ENCODE measurements around the gene FAIM2. TPM values are rescaled to one million over a fixed set of nuclear protein-coding genes. Genes with fewer than 3 reads are reported as not detected.

The FAIM2 gene
- total and polyA plus RNA-seq, 7 donors: 1.2 to 12.8 (median 6.1) TPM; not detected in 1

DNA sequence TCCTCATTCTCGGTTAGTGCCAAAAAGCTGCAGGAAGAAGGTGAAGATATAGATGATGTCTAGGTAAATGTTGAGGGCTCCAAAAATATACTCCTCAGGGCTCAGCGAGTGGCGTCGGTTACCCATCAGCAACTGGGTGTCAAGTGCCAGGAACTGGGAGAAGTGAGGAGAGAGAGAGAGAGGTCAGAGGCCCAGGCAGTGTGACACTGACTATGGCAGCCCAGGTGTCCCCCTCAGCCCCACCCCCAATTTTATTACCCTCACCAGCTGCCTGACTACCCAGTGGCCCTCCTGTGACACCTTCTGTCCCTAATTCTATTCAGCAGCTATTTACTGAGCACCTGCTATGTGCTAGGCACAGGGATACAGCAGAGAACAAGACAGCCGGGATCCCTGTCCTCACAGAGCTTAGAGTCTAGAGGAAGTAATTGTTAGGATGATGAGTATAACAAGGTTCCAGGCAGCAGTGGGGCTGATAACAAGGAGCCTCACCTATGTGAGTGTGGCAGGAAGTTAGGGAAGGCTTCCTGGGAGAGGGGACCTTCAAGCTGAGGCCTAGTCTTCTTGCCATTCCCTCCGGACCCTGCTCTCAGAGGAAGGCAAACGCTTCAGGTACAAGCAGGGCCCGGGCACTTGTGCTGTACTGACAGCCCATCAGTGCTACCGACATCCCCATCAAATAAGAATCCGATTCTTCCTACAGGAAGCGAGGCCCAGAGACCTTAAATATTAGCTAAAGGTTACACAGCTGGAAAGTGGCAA lies 33.0 kb downstream of the FAIM2 start:
- 92 to 94% methylated on average over 11 of the region's 11 CpGs for WGBS, 2 donors
- no peak overlapping the region for H3K4me3 ChIP-seq
- DNase-seq: no peak
- H3K27ac ChIP-seq: no peak overlapping the region
- H3K27me3 ChIP-seq: peaks cover 0 to 4% (median 0%) of the 10 kb centered on the region in 3 donors
- peaks cover 0 to 29% (median 27%) of the 10 kb centered on the region in 4 donors for H3K4me1 ChIP-seq
- intact Hi-C loops (cut with DNase I): no loop called here
- no peaks in the 10 kb centered on the region for H3K9me3 ChIP-seq
- no peaks in the 10 kb centered on the region for H3K36me3 ChIP-seq
- TF ChIP-seq POLR2AphosphoS5 (IDR thresholded peaks at IDR 0.05) (no peak), CTCF (IDR thresholded peaks at IDR 0.05) (no peak), EP300 (IDR thresholded peaks at IDR 0.05) (no peak), POLR2A (IDR thresholded peaks at IDR 0.05) (no peak)

GRCh38 chr12:49869816-49870500 lies 33.7 kb downstream of the FAIM2 start:
- Histone ChIP-seq H3K36me3 (no peaks in the 10 kb centered on the region), H3K4me3 (no peak overlapping the region), H3K27ac (peak overlapping the region; percentile 49 to 62 (median 56)), H3K4me1 (peaks cover 0 to 29% (median 27%) of the 10 kb centered on the region in 4 donors), H3K27me3 (peaks cover 0 to 4% (median 0%) of the 10 kb centered on the region in 3 donors), H3K9me3 (no peaks in the 10 kb centered on the region)
- TF ChIP-seq EP300 (IDR thresholded peaks at IDR 0.05) (no peak), POLR2AphosphoS5 (IDR thresholded peaks at IDR 0.05) (no peak), POLR2A (IDR thresholded peaks at IDR 0.05) (no peak), CTCF (IDR thresholded peaks at IDR 0.05) (no peak)
- whole genome bisulfite sequencing, 2 donors: 93 to 94% methylated on average over 14 of the region's 14 CpGs
- DNase-seq: no peak
- intact Hi-C loops (cut with DNase I): loop anchor here (5.0 to 10.0 kb wide), 3 partner anchors 77 to 205 kb away; no protein-coding TSS in a partner anchor

DNA sequence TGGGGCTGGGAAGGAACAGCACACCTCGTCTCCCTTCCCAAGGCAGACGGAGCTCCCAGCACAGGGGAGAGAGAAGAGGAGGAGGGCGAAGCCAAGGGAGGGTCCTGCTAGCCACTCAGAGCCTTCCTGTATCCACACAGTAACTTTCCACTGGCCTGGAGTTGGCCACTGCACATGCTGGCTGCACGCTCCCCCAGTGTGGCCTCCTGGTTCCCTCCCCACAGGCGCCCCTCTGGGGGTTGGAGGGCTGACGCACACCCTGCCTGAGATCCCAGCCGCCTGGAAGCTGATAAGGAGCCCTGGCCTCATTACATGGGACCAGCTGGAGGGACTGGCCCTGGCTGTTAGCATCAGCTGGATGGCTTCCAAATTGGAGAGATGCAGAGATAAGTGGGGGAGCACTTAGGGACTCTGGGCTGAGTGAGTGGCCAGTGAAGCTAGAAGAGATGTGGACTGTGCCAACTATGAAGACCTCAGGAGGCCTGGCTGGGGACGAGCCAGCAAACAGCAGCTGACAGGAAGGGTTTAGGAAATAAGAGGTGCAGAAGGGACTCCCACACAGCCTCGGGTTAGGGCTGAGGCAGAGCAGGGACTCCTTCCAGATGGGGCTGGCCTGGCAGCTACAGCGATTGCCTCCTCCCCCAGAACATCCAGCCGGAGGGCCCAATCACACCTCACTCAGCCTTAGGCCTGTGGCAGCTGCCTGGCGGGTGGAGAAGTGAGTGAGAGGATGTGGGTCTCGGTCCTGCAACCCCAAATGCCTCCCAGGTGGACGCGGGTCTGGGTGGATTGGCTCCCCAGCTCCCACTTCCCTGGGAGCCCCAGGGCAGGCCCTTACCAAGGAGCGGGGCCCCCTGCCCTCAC lies 34.5 kb downstream of the FAIM2 start:
- Histone ChIP-seq H3K36me3 (no peaks in the 10 kb centered on the region), H3K4me1 (peaks cover 0 to 29% (median 27%) of the 10 kb centered on the region in 4 donors), H3K4me3 (no peak overlapping the region), H3K27me3 (peaks cover 0 to 4% (median 0%) of the 10 kb centered on the region in 3 donors), H3K27ac (peak overlapping the region; percentile 49 to 62 (median 56)), H3K9me3 (no peaks in the 10 kb centered on the region)
- peak; percentile 96 for DNase-seq
- intact Hi-C loops (cut with DNase I): loop anchor here (5.0 to 10.0 kb wide), 3 partner anchors 78 to 206 kb away; no protein-coding TSS in a partner anchor
- WGBS, 2 donors: 49 to 55% methylated on average over 16 of the region's 16 CpGs
- TF ChIP-seq EP300 (IDR thresholded peaks at IDR 0.05) (no peak), POLR2A (IDR thresholded peaks at IDR 0.05) (no peak), POLR2AphosphoS5 (IDR thresholded peaks at IDR 0.05) (peak in 3 of 4 donors; percentile 44 to 56 (median 54))

GRCh38 chr12:49868449-49868848 lies 35.3 kb downstream of the FAIM2 start:
- peaks cover 0 to 29% (median 27%) of the 10 kb centered on the region in 4 donors for H3K4me1 ChIP-seq
- DNase-seq: peak; percentile 77

More at GRCh38 chr12:49868449-49868848, 35.3 kb downstream of the FAIM2 start:
- Histone ChIP-seq H3K9me3 (no peaks in the 10 kb centered on the region), H3K36me3 (no peaks in the 10 kb centered on the region), H3K27ac (peak overlapping the region; percentile 49 to 62 (median 56)), H3K4me3 (no peak overlapping the region), H3K27me3 (peaks cover 0 to 4% (median 0%) of the 10 kb centered on the region in 3 donors)
- TF ChIP-seq POLR2A (IDR thresholded peaks at IDR 0.05) (no peak), CTCF (IDR thresholded peaks at IDR 0.05) (no peak), POLR2AphosphoS5 (IDR thresholded peaks at IDR 0.05) (no peak), EP300 (IDR thresholded peaks at IDR 0.05) (no peak)
- intact Hi-C loops (cut with DNase I): loop anchor here (5.0 to 10.0 kb wide), 3 partner anchors 79 to 206 kb away; no protein-coding TSS in a partner anchor
- WGBS, 2 donors: 89 to 94% methylated on average over 16 of the region's 16 CpGs
